C4-2B (cell line): Measurements from ENCODE around the gene RAB3IL1.

ENCODE experiments used
- ZFX ChIP-seq: fragments of 450-650 bp; IDR thresholded peaks from 2 replicates; pipeline ENCODE4 v1.6.1; 2017
- TF ChIP-seq, protein P1 (sequence below): fragments of 450-650 bp; conservative IDR thresholded peaks from 2 replicates; pipeline ENCODE4 v1.5.1; 2017; ENCODE audit warnings: mild to moderate bottlenecking

DNA sequence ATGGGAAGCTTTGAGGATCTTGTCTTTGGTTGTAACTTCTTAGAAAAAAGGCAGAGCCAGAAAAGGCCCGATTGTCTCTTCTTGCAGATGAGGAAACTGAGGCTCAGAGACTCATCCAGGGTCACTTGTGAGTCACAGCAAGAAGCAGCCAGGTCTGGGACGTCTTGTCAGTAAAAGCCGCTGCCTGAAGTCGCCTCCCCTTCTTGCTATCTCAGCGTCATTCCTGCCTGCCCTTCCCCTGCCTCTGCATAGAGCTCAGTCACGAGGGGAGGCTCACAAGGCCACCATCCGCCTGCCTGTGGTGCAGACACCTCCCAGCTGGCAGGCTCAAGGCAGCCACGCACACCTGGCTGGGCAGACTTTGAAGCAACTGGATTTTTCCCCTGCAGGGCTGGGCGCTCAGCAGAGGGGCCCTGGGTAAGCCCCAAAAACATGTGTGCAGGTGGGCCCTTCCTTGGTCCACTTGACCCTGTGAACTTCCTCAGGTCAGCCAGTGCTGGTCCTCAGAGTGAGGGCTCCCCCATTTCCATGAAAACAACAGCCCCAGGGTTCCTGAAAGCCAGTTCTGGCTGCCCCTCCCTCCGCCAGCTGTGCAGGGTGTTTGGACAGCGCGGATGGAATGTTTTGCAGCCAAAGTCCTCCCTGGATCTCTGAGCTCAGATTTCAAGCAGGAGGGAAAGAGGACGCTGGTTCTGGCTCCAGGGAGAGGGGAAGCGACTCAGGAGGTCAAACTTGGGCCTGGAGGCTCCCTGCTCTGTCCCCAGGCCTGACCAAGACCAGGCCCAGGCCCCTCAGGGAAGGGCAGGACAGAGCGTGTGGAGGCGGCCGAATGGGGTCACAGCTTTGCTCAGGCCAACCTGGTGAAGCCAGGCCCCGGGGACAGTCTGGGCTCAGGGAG, 6.0 kb upstream of the RAB3IL1 start:
- TF ChIP-seq, protein P1, sequence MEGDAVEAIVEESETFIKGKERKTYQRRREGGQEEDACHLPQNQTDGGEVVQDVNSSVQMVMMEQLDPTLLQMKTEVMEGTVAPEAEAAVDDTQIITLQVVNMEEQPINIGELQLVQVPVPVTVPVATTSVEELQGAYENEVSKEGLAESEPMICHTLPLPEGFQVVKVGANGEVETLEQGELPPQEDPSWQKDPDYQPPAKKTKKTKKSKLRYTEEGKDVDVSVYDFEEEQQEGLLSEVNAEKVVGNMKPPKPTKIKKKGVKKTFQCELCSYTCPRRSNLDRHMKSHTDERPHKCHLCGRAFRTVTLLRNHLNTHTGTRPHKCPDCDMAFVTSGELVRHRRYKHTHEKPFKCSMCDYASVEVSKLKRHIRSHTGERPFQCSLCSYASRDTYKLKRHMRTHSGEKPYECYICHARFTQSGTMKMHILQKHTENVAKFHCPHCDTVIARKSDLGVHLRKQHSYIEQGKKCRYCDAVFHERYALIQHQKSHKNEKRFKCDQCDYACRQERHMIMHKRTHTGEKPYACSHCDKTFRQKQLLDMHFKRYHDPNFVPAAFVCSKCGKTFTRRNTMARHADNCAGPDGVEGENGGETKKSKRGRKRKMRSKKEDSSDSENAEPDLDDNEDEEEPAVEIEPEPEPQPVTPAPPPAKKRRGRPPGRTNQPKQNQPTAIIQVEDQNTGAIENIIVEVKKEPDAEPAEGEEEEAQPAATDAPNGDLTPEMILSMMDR: no peak
- TF ChIP-seq ZFX: no peak
